ENCODE results near the gene SSBP4.

DNA sequence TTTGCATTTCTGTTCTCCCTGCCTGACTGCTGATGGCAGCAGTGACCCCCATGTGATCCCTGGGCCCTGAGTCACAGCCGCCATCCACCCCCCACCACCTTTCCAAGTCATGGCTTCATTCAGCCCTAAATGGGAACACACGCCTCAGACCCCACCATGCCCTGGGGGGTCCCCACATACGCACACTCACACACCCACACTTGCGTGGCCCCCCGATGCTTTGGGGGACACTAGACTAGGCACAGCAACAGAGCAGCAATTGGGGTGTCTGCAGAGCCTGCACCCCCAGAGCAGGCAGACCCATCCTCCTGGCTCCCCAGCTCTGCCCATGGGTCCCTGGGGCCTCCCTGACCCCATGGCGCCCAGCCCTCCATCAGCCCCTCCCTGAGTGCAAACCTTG lies 24.2 kb downstream of the SSBP4 start:
- TF ChIP-seq, protein P1, sequence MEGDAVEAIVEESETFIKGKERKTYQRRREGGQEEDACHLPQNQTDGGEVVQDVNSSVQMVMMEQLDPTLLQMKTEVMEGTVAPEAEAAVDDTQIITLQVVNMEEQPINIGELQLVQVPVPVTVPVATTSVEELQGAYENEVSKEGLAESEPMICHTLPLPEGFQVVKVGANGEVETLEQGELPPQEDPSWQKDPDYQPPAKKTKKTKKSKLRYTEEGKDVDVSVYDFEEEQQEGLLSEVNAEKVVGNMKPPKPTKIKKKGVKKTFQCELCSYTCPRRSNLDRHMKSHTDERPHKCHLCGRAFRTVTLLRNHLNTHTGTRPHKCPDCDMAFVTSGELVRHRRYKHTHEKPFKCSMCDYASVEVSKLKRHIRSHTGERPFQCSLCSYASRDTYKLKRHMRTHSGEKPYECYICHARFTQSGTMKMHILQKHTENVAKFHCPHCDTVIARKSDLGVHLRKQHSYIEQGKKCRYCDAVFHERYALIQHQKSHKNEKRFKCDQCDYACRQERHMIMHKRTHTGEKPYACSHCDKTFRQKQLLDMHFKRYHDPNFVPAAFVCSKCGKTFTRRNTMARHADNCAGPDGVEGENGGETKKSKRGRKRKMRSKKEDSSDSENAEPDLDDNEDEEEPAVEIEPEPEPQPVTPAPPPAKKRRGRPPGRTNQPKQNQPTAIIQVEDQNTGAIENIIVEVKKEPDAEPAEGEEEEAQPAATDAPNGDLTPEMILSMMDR (IDR thresholded peaks at IDR 0.05 in 2 of 3, conservative IDR thresholded peaks at IDR 0.05 in 1 of 3; ENCODE audit: borderline replicate concordance in 1 of 3, insufficient read depth in 1 of 3, low read depth in 2 of 3, low read length in 2 of 3) = no peak
- TF ChIP-seq CBX3 (IDR thresholded peaks at IDR 0.05; ENCODE audit: low read depth) = no peak
- no peak for TF ChIP-seq POLR2A (IDR thresholded peaks at IDR 0.05; ENCODE audit: borderline replicate concordance, extremely low read depth, insufficient read depth, insufficient read length)
- TF ChIP-seq EZH2 (IDR thresholded peaks at IDR 0.05) = no peak
- TF ChIP-seq CEBPB (IDR thresholded peaks at IDR 0.05; ENCODE audit: low read depth) = no peak
- TF ChIP-seq, protein P2, sequence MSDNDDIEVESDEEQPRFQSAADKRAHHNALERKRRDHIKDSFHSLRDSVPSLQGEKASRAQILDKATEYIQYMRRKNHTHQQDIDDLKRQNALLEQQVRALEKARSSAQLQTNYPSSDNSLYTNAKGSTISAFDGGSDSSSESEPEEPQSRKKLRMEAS (IDR thresholded peaks at IDR 0.05) = no peak
- no peak for TF ChIP-seq SIN3A (IDR thresholded peaks at IDR 0.05; ENCODE audit: low read depth)

All from HCT116 (cell line).